Measurements from ENCODE around the gene SNAPC3.

GRCh38 chr9:15421990-15422371 lies 695 bp upstream of the SNAPC3 start:
- TF ChIP-seq CTCF (IDR thresholded peaks at IDR 0.05; ENCODE audit: low read depth, low read length) (no peak), EZH2phosphoT487 (IDR thresholded peaks at IDR 0.05; ENCODE audit: low read depth) (no peak)

All from OCI-LY3 (cell line).